Measurements from ENCODE around the gene ADH7.

Gene ADH7

DNA sequence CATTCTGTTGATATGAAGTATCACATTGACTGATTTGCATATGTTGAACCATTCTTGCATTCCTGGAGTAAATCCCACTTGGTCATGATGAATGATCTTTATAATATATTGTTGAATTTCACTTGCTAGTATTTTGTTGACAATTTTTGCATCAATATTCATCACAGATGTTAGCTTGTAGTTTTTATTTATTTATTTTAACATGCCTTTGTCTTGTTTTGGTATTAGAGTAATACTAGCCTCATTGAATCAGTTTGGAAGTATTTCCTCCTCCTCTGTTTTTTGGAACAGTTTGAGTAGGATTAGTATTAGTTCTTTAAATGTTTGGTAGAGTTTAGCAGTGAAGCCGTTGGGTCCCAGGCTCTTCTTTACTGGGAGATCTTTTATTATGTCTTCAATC lies 68.7 kb downstream of the ADH7 start:
- no peak for TF ChIP-seq EZH2 (IDR thresholded peaks at IDR 0.05; ENCODE audit: borderline replicate concordance, low read length)
- TF ChIP-seq, protein P1, sequence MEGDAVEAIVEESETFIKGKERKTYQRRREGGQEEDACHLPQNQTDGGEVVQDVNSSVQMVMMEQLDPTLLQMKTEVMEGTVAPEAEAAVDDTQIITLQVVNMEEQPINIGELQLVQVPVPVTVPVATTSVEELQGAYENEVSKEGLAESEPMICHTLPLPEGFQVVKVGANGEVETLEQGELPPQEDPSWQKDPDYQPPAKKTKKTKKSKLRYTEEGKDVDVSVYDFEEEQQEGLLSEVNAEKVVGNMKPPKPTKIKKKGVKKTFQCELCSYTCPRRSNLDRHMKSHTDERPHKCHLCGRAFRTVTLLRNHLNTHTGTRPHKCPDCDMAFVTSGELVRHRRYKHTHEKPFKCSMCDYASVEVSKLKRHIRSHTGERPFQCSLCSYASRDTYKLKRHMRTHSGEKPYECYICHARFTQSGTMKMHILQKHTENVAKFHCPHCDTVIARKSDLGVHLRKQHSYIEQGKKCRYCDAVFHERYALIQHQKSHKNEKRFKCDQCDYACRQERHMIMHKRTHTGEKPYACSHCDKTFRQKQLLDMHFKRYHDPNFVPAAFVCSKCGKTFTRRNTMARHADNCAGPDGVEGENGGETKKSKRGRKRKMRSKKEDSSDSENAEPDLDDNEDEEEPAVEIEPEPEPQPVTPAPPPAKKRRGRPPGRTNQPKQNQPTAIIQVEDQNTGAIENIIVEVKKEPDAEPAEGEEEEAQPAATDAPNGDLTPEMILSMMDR (IDR thresholded peaks at IDR 0.05; ENCODE audit: low read length): no peak
- H3K27ac ChIP-seq (ENCODE audit: low read depth, low read length, poor library complexity, severe bottlenecking): no peak overlapping the region
- no peak overlapping the region for H3K4me3 ChIP-seq (ENCODE audit: low read depth, low read length, poor library complexity, severe bottlenecking)
- H3K9me2 ChIP-seq (ENCODE audit: low read depth, low read length): no peaks in the 10 kb centered on the region
- H3K36me3 ChIP-seq (ENCODE audit: insufficient read depth, low read length): no peaks in the 10 kb centered on the region
- no peak overlapping the region for H2AFZ ChIP-seq (ENCODE audit: low read length)
- no peaks in the 10 kb centered on the region for H3K27me3 ChIP-seq (ENCODE audit: insufficient read depth, low read length)
- no peaks in the 10 kb centered on the region for H3K9me3 ChIP-seq (ENCODE audit: low read length)
- no peaks in the 10 kb centered on the region for H3F3A ChIP-seq (ENCODE audit: insufficient read depth, low read length)
- H3K9ac ChIP-seq (ENCODE audit: low read length): no peak overlapping the region
- no peaks in the 10 kb centered on the region for H3K4me1 ChIP-seq (ENCODE audit: insufficient read depth, low read length, severe bottlenecking)
- H3K4me2 ChIP-seq (ENCODE audit: low read length): no peak overlapping the region
- no peaks in the 10 kb centered on the region for H3K79me2 ChIP-seq (ENCODE audit: insufficient read depth, low read length)
- no peaks in the 10 kb centered on the region for H4K20me1 ChIP-seq (ENCODE audit: insufficient read depth, low read length)

DNA sequence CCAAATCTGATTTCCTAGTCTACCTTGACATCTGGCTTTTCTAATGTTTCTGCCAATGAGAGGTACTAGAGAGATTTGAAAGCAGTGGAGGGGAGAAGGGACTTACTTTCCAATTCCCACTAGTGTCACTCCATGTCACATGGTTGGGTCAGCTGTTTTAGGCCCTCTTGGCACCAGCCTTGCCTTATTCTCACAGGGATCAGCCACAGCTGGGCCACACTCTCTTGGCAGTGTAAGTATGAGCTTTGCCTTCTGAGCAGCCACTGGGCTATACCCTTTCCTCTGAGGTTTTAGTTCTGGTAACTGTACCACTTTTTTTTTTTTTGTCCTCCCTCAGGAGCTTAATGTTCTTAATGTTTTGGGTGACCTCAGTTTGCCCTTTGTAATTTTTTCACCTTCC lies 72.4 kb downstream of the ADH7 start:
- Histone ChIP-seq H3F3A (ENCODE audit: insufficient read depth, low read length) (no peaks in the 10 kb centered on the region), H3K79me2 (ENCODE audit: insufficient read depth, low read length) (no peaks in the 10 kb centered on the region), H2AFZ (ENCODE audit: low read length) (no peak overlapping the region), H3K9ac (ENCODE audit: low read length) (no peak overlapping the region), H3K27ac (ENCODE audit: low read depth, low read length, poor library complexity, severe bottlenecking) (no peak overlapping the region), H3K9me2 (ENCODE audit: low read depth, low read length) (no peaks in the 10 kb centered on the region), H3K4me3 (ENCODE audit: low read depth, low read length, poor library complexity, severe bottlenecking) (no peak overlapping the region), H3K4me2 (ENCODE audit: low read length) (no peak overlapping the region), H3K9me3 (ENCODE audit: low read length) (no peaks in the 10 kb centered on the region), H4K20me1 (ENCODE audit: insufficient read depth, low read length) (no peaks in the 10 kb centered on the region), H3K36me3 (ENCODE audit: insufficient read depth, low read length) (no peaks in the 10 kb centered on the region), H3K27me3 (ENCODE audit: insufficient read depth, low read length) (no peaks in the 10 kb centered on the region), H3K4me1 (ENCODE audit: insufficient read depth, low read length, severe bottlenecking) (no peaks in the 10 kb centered on the region)
- TF ChIP-seq, protein P1 (IDR thresholded peaks at IDR 0.05; ENCODE audit: low read length): no peak
- no peak for TF ChIP-seq EZH2 (IDR thresholded peaks at IDR 0.05; ENCODE audit: borderline replicate concordance, low read length)
